SHP77 (cell line): ENCODE measurements around the gene EOMES.

Experiments used
- DNase-seq, 2 experiments: peaks; one replicate each; lab custom pipeline; 2025; lab: John Stamatoyannopoulos, UW

The EOMES gene

DNA sequence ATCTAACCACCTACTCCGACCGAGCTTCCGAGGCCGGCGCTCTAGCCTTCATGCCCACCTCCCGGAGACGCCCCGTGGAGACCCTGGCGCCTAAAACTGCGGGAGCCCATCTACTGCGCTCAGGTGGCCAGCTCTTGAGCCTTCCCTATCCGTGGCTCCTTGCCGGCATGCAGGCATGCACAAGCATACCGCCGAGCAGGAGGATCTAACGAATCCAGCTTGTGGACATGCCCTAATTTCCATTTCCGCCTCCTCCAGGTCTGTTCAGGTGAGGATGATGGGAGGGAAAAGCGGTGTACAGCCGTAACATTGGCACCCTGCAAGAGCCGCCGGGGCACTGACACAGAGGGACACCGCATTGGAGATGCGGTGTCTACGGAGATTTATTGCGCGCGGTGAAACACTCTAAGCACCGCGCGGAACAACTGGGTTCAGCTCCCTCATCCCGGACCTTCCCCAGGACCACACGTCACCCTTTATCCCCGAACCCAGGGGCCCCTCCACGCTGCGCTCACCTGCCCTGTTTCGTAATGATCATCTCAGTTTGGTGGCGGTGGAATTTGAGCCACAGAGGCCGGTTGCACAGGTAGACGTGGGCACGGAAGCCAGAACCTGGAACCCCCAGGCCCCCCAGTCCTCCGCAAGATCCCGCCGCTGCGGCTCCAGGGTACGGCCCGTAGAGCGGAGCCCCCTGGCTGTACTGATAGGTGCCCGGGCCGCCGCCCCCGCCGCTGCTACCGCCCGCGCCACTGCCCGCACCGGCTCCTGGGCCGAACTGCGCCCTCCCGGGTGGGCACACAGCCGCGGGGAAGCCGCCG, 1.0 kb downstream of the EOMES start:
- no peak for DNase-seq

DNA sequence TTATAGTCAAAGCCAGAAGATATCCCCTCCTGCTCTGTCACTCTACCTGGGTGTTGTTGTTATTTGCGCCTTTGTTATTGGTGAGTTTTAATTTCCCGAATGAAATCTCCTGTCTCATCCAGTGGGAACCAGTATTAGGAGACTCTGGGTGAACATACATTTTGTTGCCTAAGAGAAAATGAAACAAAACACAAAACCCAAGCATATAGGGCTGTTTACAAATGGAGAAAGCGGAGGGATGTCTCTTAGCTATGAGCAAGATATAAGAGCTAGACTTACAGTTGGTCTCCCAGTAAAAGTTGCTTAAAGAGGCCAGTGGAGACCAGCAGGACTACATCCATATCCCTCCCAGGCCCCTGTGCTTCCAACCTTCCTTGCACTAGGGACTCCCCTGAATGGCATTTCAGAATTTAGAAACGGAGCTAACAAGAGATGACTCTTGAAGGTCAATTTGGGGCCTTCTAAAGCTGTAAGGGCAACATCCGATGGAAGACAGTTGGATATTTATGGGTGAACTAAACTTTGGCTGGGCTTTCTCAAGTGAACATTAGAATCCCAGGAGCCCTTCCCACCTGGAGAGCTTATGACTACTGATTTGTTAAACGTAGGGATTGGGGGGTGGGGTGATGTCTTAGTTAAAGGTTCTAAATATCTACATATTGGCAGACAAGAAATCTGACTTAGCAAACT, 2.7 kb downstream of the EOMES start:
- DNase-seq = no peak

DNA sequence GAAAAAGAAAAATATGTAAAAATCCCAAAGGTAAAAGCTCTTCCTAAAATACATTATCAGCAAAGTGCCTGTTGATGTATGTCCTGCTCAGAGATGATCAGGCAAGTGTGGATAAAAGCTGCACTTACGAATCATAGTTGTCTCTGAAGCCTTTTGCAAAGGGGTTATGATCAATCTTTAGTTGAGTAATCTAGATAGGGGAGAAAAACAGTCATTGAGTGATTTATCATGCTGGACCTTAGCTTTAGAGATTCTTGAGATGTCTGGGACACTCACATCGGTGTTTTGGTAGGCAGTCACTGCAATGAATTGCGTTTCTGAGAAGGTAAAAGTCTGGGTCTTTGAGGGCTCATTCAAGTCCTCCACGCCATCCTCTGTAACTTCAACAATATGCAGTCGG, 3.7 kb downstream of the EOMES start:
- no peak for DNase-seq

DNA sequence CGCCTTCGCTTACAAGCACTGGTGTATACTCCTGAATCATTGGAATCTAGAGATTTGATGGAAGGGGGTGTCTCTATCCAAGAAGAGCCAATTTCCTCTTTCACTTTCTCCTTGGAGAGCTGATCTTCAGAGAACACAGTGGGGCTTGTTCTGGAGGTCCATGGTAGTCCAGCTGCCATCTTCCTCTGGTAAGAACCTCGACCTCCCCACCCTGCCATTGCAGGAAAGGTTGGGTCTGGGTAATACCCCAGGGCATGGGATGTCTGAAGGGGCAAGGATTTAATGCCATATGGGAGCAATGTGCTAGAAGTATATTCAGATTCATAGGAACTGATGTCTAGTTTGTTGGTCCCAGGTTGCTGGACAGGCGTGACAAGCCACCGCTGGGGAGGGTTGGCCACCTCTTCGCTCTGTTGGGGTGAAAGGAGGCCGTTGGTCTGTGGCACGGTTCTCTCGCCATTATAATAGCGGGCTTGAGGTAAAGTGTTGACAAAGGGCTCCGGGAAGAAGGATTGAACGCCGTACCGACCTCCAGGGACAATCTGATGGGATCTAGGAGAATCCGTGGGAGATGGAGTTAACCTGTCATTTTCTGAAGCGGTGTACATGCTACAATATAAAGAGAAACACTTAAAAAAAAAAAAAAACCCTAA, 4.8 kb downstream of the EOMES start:
- no peak for DNase-seq

DNA sequence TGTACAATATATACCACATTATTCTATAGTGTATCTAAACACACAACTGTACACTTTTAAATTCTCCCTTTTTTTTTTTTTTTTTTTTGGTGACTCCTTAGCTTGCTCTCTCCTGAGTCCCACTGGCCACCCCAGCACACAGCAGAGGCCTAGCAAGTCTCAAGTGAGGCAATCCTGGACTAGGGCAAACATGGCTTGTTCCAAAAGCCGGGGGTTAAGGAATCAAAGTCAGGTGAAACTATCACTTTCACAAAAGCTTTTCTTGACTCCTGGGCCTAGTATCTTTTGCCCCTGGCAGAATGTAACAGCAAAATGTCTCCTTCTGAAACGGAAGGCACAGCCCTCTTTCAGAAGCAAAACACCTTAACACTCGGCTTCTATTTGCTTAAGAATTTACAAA, 5.8 kb downstream of the EOMES start:
- DNase-seq = no peak

DNA sequence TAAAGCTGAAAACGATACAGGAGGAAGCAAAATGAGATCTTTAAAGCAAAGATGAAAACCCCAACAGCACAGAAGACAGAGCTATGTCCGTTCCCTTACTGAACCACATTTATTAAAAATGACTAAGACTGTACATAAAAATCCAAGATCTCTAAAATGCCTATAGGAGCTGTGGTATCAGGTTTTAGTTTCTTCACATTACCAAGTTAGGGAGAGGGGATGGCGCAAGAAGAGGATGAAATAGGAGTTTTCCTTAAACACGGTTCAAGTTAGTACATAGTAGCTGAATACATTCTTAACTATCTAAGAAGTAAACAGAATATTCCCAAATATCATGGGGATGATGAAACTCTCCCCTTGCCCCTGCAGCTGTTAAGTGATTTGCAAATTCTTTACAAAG, 6.3 kb downstream of the EOMES start:
- no peak for DNase-seq

DNA sequence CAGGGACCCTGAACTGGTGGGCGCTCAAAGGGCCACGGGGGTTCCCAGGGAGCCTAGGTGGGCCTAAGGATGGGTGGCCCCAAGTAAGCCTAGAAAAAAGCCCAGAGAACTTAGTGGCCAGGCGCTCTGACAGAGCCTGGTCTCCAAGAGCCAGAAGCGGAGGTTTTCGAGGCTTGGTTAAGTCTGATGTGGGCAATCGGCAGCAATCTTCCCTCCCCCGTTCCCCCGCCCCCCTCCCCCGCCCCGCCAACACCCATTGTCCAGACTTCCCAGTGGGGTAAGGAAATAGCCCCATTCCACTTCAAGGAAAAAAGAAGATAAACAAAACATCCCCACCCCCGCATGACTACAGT, 6.7 kb downstream of the EOMES start:
- DNase-seq = no peak

DNA sequence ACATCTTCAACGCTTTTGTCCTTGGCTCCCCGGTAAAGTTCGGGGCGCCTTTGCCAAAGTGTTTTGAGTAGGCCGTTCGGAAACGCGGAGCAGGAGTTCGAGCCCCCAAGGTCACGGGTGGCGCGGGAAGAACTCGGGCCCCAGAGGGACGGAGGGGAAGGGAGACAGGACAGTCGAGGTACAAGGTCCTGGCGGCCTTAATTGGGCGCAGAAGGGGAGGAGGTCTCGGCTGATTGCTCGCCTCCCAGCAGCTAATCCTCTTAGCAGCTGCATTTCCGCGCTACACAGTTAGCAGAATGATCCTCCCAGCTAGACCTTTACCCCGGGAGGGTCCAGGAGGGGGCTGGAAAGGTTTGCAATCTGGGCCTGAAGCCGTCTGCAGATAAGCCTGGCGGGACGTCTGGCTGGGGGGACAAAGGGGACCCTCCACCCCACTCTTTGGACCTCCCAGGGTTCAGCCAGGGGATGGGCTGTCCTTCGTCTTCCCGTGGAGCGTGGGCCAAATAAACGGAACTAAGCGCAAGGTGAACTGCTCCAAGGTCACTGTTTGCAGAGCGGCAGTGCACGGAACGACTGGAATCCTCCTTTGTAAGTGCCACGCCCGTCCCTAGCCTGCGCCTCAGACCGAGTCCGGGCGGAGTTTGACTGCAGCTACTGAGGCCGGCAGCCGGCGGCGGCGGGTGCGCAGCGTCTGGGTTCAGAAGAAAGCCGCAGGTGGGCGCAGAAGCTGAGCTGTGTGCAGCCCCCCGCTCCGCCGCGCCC, 7.2 kb downstream of the EOMES start:
- DNase-seq = no peak

DNA sequence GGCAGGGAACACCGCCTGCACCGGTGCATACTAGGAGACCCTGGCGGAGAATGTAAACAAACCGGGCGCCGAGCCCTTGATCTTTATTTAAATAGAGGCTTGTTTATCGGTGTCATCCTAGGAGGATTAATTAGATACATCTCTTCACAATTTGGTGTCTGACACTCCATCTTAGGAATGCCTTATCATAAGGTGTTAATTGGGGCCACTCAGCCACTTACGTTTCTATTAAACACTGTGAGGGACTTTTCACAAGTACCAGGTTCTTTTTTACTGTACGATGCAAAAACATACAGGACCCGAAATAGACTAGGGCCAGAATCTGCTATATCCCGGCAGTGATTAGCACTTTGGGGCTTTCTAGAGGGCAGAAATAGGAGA, 8.0 kb downstream of the EOMES start:
- DNase-seq = no peak

DNA sequence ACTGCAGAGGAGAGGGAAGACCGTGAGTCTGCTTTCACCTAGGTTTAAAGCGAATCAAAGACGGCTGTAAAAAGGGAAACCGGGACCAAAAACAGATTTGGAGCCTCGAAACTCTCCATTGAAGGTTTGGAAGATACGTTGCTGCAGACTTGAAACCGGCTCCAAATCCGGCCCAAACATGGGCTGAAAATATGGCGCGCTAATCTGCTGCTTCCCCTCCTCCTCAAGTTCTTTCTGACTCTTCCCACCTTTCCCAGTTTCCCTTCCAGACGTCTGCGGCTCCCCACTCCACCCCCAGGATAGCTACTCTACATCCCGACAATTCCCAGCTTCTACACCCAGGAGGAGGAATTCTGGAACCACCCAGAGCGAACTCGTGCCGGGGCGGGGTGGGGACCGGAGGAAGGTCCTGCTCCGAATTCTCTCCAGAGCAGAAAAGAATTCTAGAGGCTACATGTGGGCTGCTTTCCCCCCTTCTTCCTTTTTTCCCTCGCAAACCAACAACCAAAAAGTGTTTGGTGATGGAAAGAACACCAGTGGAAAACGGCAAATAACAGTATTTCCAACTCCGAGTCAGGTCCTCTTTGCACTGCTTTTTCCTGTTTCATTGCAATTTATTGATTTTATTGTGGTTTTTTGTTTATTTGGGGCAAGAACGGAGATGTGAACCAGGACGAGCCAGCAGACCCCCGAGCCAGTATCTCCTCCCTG, 8.5 kb downstream of the EOMES start:
- DNase-seq = no peak

DNA sequence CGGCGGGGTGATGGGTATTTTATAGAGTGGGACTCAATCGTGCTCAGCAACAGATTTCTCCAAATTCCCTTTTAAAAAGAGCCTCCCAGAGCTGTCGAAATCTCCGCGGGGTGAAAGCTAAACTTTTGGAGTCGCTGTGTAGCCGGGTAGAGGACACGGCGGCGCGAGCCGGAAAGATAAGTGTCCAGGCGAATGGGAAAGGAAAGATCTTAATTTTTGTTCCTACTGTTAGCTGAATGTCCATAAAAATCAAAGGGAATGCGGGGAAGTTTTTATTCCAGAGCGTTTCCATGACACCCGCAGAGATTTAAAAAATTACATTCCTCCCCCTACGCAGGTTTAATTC, 9.1 kb downstream of the EOMES start:
- no peak for DNase-seq

DNA sequence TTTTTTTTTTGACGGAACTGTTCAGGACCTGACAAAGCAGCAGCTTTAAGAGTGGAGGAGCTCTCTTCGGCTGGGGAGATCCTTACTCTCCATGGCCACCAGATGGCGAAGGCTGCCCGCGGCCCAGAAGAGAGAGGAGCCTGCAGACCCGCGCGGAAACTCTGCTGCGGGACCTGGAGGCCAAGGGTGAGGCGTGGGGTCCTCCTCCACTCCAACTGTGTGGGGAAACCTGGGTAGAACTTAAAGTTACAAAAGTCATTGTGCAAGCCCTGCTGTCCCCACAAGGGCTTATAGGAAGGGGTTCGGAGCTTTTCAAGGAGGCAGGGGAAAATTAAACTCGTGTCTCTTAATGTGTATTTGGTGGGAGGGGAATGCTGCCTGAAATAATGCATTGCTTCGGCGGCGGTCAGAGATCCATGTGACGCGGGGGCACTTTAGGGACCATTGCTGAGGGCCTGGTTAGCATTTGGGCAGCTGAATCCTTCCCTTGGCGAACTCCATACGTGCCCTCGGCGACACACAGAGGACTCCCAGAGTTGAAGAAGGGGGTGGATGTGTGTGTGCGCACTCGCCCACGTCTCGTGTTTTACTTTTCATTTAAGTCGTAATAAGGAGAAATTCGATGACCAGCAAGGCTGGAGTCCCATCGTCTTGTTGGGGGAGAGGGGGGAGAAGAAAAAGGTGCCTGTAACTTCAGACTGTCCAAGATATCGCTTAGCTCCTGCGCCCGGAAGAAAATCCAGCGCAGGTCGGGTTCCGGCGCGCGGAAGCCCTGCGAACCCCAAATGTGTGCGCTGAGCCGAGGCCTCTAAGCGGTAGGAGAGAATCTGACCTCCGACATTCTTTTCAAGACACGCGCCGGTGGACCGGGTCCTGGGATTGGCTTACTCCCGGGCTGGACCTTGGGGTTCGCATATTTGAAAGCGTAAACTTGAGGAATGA, 9.7 kb downstream of the EOMES start:
- DNase-seq = peak; percentile 17 to 61

DNA sequence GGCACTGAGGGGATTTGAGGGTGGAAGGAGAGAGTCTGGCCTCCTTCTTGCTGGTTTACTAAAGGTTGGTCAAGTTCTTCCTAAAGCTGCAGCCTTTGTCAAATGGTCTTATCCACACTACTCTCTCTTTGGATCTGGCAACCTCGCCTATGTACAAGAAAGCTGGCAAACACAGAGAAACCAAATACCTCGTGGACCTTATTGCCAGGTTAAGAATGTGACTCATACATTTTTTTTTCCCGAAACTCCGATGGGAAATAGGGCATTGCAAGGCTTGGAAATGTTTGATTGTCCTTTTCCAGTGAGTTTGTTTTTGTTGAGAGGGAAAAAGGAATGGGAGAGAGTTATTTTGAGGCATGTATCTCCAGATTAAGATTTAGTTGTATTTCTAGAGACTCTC, 13.9 kb downstream of the EOMES start:
- no peak for DNase-seq

DNA sequence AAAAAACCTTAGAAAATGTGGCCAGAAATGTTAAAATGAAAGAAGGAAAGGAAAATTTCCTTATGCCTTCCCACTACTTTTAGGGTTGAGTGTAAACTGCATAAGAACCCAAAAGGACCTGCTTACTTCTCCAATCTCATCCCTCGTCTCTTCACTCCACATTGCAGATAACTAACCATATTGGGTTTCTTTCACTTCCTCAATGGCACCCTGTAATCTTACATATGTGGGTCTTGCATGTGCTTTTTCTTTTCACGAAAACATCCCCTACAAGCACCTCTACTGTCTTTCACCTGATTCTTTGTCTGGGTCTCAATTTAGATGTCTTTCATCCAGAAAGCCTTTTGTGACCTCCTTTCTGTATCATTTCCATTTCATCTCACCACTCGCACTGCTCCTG, 23.1 kb downstream of the EOMES start:
- no peak for DNase-seq

DNA sequence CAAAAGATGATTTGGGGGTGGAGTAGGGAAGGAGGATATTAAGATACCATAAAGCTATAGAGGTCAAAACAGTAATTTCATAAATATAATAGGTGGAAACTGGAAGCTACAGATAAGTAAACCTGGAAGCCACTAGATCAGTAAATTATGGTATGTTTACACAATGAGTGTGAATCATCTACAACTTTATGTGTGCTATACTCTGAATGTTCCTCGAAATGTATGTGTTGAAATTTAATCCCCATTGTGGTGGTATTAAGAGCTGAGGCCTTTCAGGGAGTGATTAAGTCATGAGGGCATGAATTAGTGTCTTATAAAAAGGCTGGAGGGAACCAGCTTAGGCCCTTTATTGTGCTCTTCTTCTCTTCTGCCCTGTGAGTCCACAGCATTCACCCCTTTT, 25.2 kb downstream of the EOMES start:
- DNase-seq = no peak

DNA sequence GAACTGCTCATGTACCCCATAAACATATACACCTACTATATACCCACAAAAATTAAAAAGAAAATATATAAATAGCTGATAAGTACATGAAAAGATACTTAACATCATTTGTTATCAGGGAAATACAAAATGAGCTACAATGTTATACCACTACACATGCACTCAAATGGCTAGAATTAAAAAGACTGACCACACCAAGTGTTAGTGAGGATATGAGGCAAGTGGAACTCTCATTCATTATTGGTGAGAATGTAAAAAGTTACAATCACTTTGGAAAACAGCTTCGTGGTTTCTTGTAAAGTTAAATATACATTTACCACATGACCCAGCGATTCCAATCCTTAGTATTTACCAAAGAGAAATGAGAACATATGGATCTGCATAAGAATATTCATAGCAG, 26.5 kb downstream of the EOMES start:
- DNase-seq = no peak

DNA sequence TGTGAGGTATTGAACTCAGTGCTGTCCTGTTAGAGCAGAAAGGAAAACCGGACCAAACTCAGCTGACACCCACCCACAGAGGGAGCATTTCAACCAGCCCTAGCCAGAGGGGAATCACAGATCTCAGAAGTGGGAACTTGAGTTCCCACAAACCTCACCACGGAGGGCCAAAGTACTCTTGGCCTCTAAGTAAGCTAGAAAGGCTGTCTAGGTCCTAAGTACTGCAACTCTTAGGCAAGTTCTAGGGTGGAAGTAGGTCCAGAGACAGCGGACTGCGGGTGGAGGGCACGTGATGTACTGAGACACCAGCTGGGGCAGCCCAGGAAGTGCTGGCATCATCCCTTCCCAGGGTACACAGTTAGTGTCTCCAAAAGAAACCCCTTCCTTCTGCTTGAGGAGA, 34.1 kb downstream of the EOMES start:
- no peak for DNase-seq

DNA sequence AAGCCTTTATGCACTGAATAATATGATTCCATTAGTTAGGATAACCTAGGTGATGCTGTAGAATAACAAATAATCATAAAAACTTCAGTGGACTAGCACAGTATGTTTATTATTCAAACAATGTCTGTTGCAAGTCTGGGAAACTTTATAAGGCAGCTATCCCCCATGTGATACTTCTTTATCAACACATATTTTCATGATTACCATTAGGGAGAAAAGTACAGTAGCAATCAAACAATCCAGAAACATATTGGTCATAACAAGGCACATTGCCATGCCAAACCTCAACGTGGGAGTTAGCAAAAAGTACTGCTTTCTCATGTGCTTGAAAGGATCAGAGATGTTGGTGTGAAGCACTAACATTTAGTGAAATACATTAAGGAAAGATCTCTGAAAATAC, 35.5 kb downstream of the EOMES start:
- DNase-seq = no peak

DNA sequence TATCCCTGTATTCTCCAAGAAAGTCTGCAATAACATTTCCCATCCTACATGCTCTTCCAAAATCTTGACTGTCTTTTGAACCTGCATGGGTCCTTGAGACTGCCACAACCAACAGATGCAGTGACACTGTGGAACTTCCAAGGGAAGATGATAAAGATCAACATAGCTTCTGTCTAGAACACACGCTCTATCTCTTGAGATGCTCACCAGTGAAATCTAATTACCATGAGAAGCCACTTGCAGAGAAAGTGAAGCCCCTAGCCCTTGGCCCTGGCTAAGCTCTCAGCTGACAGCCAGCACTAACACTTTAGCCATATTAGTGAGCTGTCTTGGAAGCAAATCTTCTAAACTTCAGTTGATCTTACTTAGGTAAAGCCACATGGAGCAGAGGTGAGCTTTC, 36.6 kb downstream of the EOMES start:
- DNase-seq = no peak

DNA sequence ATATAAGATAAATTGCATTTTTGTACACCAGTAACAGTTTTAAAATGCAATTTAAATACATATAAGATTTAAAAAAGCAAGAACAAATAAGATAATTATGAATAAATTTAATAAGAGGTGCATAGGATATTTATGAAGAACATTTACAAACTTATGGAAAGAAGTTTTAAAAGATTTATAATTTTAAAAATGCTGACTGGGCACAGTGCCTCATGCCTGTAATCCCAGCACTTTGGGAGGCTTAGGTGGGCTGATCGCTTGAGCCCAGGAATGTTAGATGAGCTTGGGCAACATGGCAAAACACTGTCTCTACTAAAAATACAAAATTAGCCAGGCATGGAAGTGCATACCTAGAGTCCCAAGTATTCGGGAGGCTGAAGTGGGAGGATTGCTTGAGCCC, 37.8 kb downstream of the EOMES start:
- no peak for DNase-seq

DNA sequence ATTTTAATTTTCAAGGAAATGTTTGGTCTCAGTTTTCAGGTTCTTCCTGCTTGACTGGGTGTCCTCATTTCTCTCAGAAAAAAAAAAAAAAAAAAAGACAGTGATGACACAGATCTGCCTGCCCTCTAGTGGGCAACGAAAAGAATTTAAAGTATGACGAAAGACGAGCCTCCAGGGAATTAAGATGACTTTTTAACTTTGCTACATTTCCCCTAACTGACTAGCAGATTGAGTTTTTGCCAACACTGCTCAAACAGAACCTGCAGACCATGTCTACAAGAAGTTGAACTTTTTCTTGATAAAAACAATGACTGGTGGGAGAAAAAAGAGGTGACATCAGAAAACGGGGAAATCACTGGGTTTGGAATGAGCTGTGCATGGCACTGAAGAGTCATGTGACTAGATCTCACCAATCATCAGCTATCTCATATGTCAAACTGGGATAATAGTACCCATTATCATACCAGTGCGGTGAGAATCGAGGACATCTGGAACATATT, 40.8 kb downstream of the EOMES start:
- peak; percentile 39 to 47 for DNase-seq
